ENCODE measurements around the gene SLC3A2.

DNA sequence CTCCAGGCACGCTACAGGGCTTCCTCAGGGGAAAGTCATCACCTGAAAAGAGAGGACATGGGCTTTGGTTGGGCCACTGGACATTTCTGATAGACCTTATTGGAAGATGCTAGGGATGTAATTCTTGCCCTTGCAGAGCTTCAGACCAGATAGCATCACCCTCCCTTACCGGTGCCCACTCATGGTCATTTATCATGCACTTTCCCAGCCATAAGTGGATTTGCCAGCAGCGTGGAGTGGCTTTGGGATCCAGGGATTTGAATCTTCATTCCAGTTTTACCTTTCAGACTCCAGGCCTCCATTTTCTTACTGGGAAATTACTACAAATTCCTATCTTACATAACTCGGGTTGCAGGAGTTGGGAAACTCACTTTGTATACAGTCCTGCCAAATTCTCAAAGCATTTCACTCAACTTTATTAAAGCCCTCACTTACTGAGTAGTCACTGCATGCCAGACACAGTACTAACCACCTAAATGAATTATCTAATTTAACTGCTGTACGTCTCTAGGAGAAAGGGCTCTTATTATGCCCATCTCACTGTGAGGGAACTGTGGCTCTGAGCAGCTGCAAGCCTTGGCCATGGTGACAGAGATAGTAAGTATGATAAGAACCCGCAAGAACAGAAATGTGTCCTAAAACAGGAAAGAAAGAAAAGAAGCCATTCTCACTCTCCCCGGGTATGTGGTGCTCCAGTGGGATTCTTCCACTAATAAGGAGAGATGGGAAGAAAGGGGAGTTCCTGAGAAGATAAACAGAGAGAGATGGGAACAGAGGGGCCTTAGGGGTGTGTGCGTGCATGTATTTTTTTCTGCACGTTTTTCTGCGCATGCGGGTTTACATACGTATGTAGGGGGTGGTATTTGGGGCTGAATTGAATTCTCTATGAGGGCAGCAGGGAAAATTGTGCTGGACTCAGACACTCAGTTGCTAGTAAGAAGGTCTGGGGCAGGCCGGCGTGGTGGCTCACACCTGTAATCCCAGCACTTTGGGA is 30.7 kb downstream of the SLC3A2 start:
- no peak for TF ChIP-seq EZH2 (IDR thresholded peaks at IDR 0.05; ENCODE audit: borderline replicate concordance, low read length)
- TF ChIP-seq, protein P1, sequence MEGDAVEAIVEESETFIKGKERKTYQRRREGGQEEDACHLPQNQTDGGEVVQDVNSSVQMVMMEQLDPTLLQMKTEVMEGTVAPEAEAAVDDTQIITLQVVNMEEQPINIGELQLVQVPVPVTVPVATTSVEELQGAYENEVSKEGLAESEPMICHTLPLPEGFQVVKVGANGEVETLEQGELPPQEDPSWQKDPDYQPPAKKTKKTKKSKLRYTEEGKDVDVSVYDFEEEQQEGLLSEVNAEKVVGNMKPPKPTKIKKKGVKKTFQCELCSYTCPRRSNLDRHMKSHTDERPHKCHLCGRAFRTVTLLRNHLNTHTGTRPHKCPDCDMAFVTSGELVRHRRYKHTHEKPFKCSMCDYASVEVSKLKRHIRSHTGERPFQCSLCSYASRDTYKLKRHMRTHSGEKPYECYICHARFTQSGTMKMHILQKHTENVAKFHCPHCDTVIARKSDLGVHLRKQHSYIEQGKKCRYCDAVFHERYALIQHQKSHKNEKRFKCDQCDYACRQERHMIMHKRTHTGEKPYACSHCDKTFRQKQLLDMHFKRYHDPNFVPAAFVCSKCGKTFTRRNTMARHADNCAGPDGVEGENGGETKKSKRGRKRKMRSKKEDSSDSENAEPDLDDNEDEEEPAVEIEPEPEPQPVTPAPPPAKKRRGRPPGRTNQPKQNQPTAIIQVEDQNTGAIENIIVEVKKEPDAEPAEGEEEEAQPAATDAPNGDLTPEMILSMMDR (conservative IDR thresholded peaks at IDR 0.05 in 1 of 2, IDR thresholded peaks at IDR 0.05 in 1 of 2; ENCODE audit: extremely low read depth in 1 of 2, insufficient read depth in 1 of 2, low read depth in 1 of 2, low read length in 2 of 2): no peak

All from mammary epithelial cell (primary cell).